LNCaP clone FGC (cell line): ENCODE data around the gene EBF3.

Source experiments
- DNase-seq: peaks from one replicate; pipeline ENCODE4 v3.0.0-alpha.2; 2011; ENCODE audit warnings: low read depth
- H3K4me3 ChIP-seq: 2 replicates; pipeline ENCODE4 v1.5.1; 2011; ENCODE audit warnings: mild to moderate bottlenecking, low read depth, low read length, control low read depth
- CTCF ChIP-seq: IDR thresholded peaks from 2 replicates; pipeline ENCODE4 v1.5.1; 2012; ENCODE audit warnings: mild to moderate bottlenecking; ENCODE audit not compliant: control insufficient read depth, insufficient read depth; ENCODE audit errors: extremely low read depth

EBF3 gene

GRCh38 chr10:129894698-129895097, 69.4 kb downstream of the EBF3 start:
- H3K4me3 ChIP-seq: no peak overlapping the region
- DNase-seq: no peak
- TF ChIP-seq CTCF: no peak

- H3K4me3 ChIP-seq: no peak overlapping the region
- DNase-seq: no peak
- TF ChIP-seq CTCF: no peak
These were observed 70.7 kb downstream of the EBF3 start for GRCh38 chr10:129893104-129894089.

GRCh38 chr10:129892548-129893052, 71.5 kb downstream of the EBF3 start:
- no peak for TF ChIP-seq CTCF
- no peak overlapping the region for H3K4me3 ChIP-seq
- DNase-seq: no peak

GRCh38 chr10:129891806-129892205, 72.3 kb downstream of the EBF3 start:
- DNase-seq: no peak
- no peak for TF ChIP-seq CTCF
- H3K4me3 ChIP-seq: no peak overlapping the region

GRCh38 chr10:129890170-129890569, 73.9 kb downstream of the EBF3 start:
- H3K4me3 ChIP-seq: no peak overlapping the region
- DNase-seq: no peak
- no peak for TF ChIP-seq CTCF

GRCh38 chr10:129888784-129889616, 75.1 kb downstream of the EBF3 start:
- H3K4me3 ChIP-seq: no peak overlapping the region
- no peak for DNase-seq
- TF ChIP-seq CTCF: peak; percentile 61
